Stimulated activated CD4-positive, alpha-beta T cell treated with anti-CD3 and anti-CD28 coated beads, Interleukin-15, amount 100 ng/mL, for 48 hours (primary cell): ENCODE results near the gene CDK19.
"Not testable (repeated sequence)": the region's sequence is repeated elsewhere in the genome, so short reads cannot be mapped to it uniquely, and the experiment has no call there.

Experiments
- DNase-seq, 2 donors: peaks; one replicate each; pipeline ENCODE4 v3.0.0-alpha.2; 2020; ENCODE audit warnings: low read depth in 2 of 2

Gene CDK19

GRCh38 chr6:110581679-110582078 lies 233.6 kb downstream of the CDK19 start:
- DNase-seq: no peak

GRCh38 chr6:110577596-110578167 lies 237.6 kb downstream of the CDK19 start:
- DNase-seq: not testable (repeated sequence)

GRCh38 chr6:110575925-110576463 lies 239.3 kb downstream of the CDK19 start:
- no peak for DNase-seq

GRCh38 chr6:110574817-110575216 lies 240.5 kb downstream of the CDK19 start:
- no peak for DNase-seq

GRCh38 chr6:110573537-110573936 lies 241.7 kb downstream of the CDK19 start:
- no peak for DNase-seq

- no peak for DNase-seq
Measured at GRCh38 chr6:110573136-110573535, 242.1 kb downstream of the CDK19 start.

GRCh38 chr6:110567957-110568696 lies 247.1 kb downstream of the CDK19 start:
- no peak for DNase-seq

GRCh38 chr6:110566346-110567125 lies 248.7 kb downstream of the CDK19 start:
- no peak for DNase-seq

- DNase-seq: no peak
Measured at GRCh38 chr6:110564703-110565421, 250.4 kb downstream of the CDK19 start.

- DNase-seq: no peak
Measured at GRCh38 chr6:110563711-110564110, 251.6 kb downstream of the CDK19 start.

- DNase-seq: no peak
Measured at GRCh38 chr6:110562316-110562915, 252.9 kb downstream of the CDK19 start.

- no peak for DNase-seq
Measured at GRCh38 chr6:110561696-110562095, 253.6 kb downstream of the CDK19 start.

GRCh38 chr6:110561008-110561396 lies 254.3 kb downstream of the CDK19 start:
- no peak for DNase-seq

- DNase-seq: no peak
Measured at GRCh38 chr6:110560239-110561007, 254.8 kb downstream of the CDK19 start.
